ENCODE data around the gene GIPC2. TPM values are rescaled to one million over a fixed set of nuclear protein-coding genes. Genes with fewer than 3 reads are reported as not detected.
A peak's percentile ranks its signal among the peaks of the same experiment; 100 is the strongest.

The GIPC2 gene
- total RNA-seq, 1 experiment from 2014 or later: 0.07 TPM

DNA sequence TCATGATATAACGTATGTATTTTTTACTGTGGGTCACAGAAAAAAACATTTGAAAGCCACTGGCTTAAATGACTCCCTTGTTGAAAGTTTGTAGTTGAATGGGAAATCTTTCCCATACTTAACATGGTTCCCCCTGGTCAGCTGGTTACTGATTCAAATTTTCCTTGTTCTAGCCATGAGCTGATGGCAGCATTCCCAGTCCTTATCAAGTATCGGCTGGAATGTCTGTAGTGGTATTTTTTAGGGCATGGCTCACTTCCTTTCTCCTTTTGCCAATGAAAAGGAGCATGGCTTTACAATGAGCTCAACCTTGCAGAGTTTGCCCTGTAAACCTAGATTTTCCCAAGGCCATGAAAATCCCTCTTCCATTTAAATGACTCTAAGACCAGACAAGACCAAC is 55.7 kb downstream of the GIPC2 start (continued):
- no peak for TF ChIP-seq ZFX (IDR thresholded peaks at IDR 0.05)
- TF ChIP-seq, protein P1, sequence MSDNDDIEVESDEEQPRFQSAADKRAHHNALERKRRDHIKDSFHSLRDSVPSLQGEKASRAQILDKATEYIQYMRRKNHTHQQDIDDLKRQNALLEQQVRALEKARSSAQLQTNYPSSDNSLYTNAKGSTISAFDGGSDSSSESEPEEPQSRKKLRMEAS (IDR thresholded peaks at IDR 0.05): peak; percentile 52

DNA sequence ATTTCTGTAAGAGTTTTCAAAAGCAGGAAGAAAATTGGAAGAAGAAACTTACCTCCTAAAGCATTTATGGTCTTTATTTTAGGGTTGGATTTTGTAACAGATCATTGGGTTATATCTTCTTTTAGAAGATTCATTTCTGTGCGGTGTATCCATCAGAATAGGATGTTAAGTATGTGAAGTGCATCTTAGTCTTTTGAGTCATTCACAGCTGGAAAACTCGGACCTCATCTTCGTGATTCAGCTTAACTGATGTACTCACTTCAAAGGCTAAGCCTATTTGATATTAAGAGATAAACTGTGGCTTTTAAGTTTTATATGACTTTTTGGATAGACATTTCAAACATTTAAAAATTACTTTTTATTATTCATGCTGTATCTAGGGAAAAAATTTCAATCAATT is 56.3 kb downstream of the GIPC2 start:
- Histone ChIP-seq H3K27me3 (ENCODE audit: insufficient read depth, low read length) (no peaks in the 10 kb centered on the region), H4K20me1 (ENCODE audit: insufficient read depth) (no peaks in the 10 kb centered on the region), H3K4me3 (replicated peaks in 1 of 2; ENCODE audit: low read depth in 1 of 2, low read length in 2 of 2) (peak overlapping the region in 1 of 2 experiments; percentile 31; a peak in 1 of 4 replicates), H3K9ac (ENCODE audit: low read length) (peak overlapping the region; percentile 40), H3K36me3 (ENCODE audit: control insufficient read depth in 1 of 2, insufficient read depth in 2 of 2, low read length in 2 of 2) (no peaks in the 10 kb centered on the region), H3K9me3 (ENCODE audit: control insufficient read depth in 1 of 2, insufficient read depth in 1 of 2, low read depth in 1 of 2, low read length in 2 of 2) (no peaks in the 10 kb centered on the region), H2AFZ (ENCODE audit: low read depth, low read length, poor library complexity, severe bottlenecking) (peak overlapping the region; percentile 63), H3K27ac (ENCODE audit: low read depth, low read length) (peak overlapping the region; percentile 53; the same call in 1 of the 2 replicates), H3K4me2 (ENCODE audit: low read length) (peak overlapping the region; percentile 61), H3K79me2 (ENCODE audit: insufficient read depth, low read length) (no peaks in the 10 kb centered on the region), H3K4me1 (ENCODE audit: control insufficient read depth in 1 of 2, insufficient read depth in 2 of 2, low read length in 2 of 2) (peaks cover 17 to 57% of the 10 kb centered on the region in 2 experiments), H3K9me2 (ENCODE audit: insufficient read depth) (no peaks in the 10 kb centered on the region)
- ChIA-PET POLR2A (interaction anchor here (0.9 to 2.7 kb wide), 4 partner anchors 11 to 122 kb away, joined by 3 to 30 read pairs (median 5); partner anchors contain the start of gene DNAJB4), RAD21 (ENCODE audit: low non-redundant PET in 1 of 2, low total read pairs in 2 of 2, uncharacterized antibody in 2 of 2, unreplicated experiment in 2 of 2) (no interaction called here), CTCF (interaction anchor here (1.0 to 1.6 kb wide), 2 partner anchors 11 to 13 kb away, joined by 4 to 8 read pairs; no protein-coding TSS in a partner anchor)
- intact Hi-C loops (cut with micrococcal nuclease): no loop called here
- DNase-seq (ENCODE audit: low read depth, low spot score) (no peak), ATAC-seq (peak; percentile 63)
- TF ChIP-seq SRF (IDR thresholded peaks at IDR 0.05; ENCODE audit: low read depth): no peak
- peak; percentile 44 for TF ChIP-seq FOSL1 (IDR thresholded peaks at IDR 0.05; ENCODE audit: low read depth)
- TF ChIP-seq EZH2 (IDR thresholded peaks at IDR 0.05): no peak
- TF ChIP-seq JUND (IDR thresholded peaks at IDR 0.05): peak; percentile 38
- no peak for TF ChIP-seq POLR2A (IDR thresholded peaks at IDR 0.05; ENCODE audit: borderline replicate concordance, extremely low read depth, insufficient read depth, insufficient read length)
- TF ChIP-seq CEBPB (IDR thresholded peaks at IDR 0.05; ENCODE audit: low read depth): no peak
- no TSS peak for BruUV-seq (replicated peaks)

DNA sequence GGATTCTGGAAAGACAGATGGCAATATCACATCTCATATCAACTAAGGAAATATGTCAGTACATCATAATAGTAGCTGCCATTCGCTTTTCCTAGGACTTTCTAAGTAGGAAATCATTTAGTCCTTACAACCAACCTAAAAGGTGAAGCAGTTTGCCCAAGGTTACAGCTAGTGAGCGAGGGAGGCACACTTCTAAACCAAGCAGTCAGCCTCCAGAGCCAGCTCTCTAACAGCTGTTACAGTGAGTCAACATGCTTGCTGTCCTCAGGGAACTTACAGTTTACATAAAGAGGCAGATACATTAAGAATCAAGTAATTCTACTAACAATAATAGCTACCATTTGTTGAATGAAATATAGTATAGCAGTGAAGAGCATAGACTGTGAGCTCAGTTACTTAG is 57.1 kb downstream of the GIPC2 start:
- CTCF ChIA-PET: no interaction called here
- intact Hi-C loops (cut with micrococcal nuclease): no loop called here
- BruUV-seq (replicated peaks): no TSS peak
- Histone ChIP-seq H3K4me2 (ENCODE audit: low read length) (peak overlapping the region; percentile 61; the same call in 1 of the 2 replicates), H3K4me3 (replicated peaks in 1 of 2; ENCODE audit: low read depth in 1 of 2, low read length in 2 of 2) (no peak overlapping the region), H4K20me1 (ENCODE audit: insufficient read depth) (no peaks in the 10 kb centered on the region), H2AFZ (ENCODE audit: low read depth, low read length, poor library complexity, severe bottlenecking) (peak overlapping the region; percentile 63), H3K9me2 (ENCODE audit: insufficient read depth) (no peaks in the 10 kb centered on the region), H3K79me2 (ENCODE audit: insufficient read depth, low read length) (no peaks in the 10 kb centered on the region), H3K27ac (ENCODE audit: low read depth, low read length) (no peak overlapping the region), H3K4me1 (ENCODE audit: control insufficient read depth in 1 of 2, insufficient read depth in 2 of 2, low read length in 2 of 2) (peaks cover 17 to 57% of the 10 kb centered on the region in 2 experiments), H3K27me3 (ENCODE audit: insufficient read depth, low read length) (no peaks in the 10 kb centered on the region), H3K9ac (ENCODE audit: low read length) (no peak overlapping the region), H3K36me3 (ENCODE audit: control insufficient read depth in 1 of 2, insufficient read depth in 2 of 2, low read length in 2 of 2) (no peaks in the 10 kb centered on the region), H3K9me3 (ENCODE audit: control insufficient read depth in 1 of 2, insufficient read depth in 1 of 2, low read depth in 1 of 2, low read length in 2 of 2) (no peaks in the 10 kb centered on the region)
- POLR2A ChIA-PET: interaction anchor here (1.1 to 2.7 kb wide), 2 partner anchors 12 to 98 kb away, joined by 3 to 30 read pairs; partner anchors contain the start of gene DNAJB4
- no peak for DNase-seq (ENCODE audit: low read depth, low spot score)
- RAD21 ChIA-PET (ENCODE audit: low non-redundant PET in 1 of 2, low total read pairs in 2 of 2, uncharacterized antibody in 2 of 2, unreplicated experiment in 2 of 2): no interaction called here
- no peak for ATAC-seq
- TF ChIP-seq EGR1 (IDR thresholded peaks at IDR 0.05; ENCODE audit: low read depth): no peak
- TF ChIP-seq, protein P2, sequence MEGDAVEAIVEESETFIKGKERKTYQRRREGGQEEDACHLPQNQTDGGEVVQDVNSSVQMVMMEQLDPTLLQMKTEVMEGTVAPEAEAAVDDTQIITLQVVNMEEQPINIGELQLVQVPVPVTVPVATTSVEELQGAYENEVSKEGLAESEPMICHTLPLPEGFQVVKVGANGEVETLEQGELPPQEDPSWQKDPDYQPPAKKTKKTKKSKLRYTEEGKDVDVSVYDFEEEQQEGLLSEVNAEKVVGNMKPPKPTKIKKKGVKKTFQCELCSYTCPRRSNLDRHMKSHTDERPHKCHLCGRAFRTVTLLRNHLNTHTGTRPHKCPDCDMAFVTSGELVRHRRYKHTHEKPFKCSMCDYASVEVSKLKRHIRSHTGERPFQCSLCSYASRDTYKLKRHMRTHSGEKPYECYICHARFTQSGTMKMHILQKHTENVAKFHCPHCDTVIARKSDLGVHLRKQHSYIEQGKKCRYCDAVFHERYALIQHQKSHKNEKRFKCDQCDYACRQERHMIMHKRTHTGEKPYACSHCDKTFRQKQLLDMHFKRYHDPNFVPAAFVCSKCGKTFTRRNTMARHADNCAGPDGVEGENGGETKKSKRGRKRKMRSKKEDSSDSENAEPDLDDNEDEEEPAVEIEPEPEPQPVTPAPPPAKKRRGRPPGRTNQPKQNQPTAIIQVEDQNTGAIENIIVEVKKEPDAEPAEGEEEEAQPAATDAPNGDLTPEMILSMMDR (IDR thresholded peaks at IDR 0.05 in 2 of 3, conservative IDR thresholded peaks at IDR 0.05 in 1 of 3; ENCODE audit: borderline replicate concordance in 1 of 3, insufficient read depth in 1 of 3, low read depth in 2 of 3, low read length in 2 of 3): no peak
- no peak for TF ChIP-seq ZNF274 (IDR thresholded peaks at IDR 0.05; ENCODE audit: low read depth, low read length)
- no peak for TF ChIP-seq ELF1 (IDR thresholded peaks at IDR 0.05; ENCODE audit: borderline replicate concordance, low read depth)
- TF ChIP-seq, protein P3, sequence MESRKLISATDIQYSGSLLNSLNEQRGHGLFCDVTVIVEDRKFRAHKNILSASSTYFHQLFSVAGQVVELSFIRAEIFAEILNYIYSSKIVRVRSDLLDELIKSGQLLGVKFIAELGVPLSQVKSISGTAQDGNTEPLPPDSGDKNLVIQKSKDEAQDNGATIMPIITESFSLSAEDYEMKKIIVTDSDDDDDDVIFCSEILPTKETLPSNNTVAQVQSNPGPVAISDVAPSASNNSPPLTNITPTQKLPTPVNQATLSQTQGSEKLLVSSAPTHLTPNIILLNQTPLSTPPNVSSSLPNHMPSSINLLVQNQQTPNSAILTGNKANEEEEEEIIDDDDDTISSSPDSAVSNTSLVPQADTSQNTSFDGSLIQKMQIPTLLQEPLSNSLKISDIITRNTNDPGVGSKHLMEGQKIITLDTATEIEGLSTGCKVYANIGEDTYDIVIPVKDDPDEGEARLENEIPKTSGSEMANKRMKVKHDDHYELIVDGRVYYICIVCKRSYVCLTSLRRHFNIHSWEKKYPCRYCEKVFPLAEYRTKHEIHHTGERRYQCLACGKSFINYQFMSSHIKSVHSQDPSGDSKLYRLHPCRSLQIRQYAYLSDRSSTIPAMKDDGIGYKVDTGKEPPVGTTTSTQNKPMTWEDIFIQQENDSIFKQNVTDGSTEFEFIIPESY (IDR thresholded peaks at IDR 0.05; ENCODE audit: extremely low read depth, insufficient replicate concordance, low read length): no peak
- no peak for TF ChIP-seq SP1 (IDR thresholded peaks at IDR 0.05; ENCODE audit: low read depth)
- TF ChIP-seq, protein P1 (IDR thresholded peaks at IDR 0.05): no peak
- no peak for TF ChIP-seq ZFX (IDR thresholded peaks at IDR 0.05)
- no peak for TF ChIP-seq RAD21 (IDR thresholded peaks at IDR 0.05; ENCODE audit: low read depth)
- TF ChIP-seq SRF (IDR thresholded peaks at IDR 0.05; ENCODE audit: low read depth): no peak
- no peak for TF ChIP-seq EZH2phosphoT487 (IDR thresholded peaks at IDR 0.05; ENCODE audit: borderline replicate concordance)

Measured in HCT116 (cell line).